GM18907 (cell line): Measurements from ENCODE around the gene NT5E.

Experiments
- ATAC-seq: cut with Tn5 transposase; IDR thresholded peaks from one replicate; pipeline ENCODE4 v1.9.1; 2021; ENCODE audit warnings: mild to moderate bottlenecking, moderate library complexity; ENCODE audit not compliant: unreplicated experiment

Gene NT5E

DNA sequence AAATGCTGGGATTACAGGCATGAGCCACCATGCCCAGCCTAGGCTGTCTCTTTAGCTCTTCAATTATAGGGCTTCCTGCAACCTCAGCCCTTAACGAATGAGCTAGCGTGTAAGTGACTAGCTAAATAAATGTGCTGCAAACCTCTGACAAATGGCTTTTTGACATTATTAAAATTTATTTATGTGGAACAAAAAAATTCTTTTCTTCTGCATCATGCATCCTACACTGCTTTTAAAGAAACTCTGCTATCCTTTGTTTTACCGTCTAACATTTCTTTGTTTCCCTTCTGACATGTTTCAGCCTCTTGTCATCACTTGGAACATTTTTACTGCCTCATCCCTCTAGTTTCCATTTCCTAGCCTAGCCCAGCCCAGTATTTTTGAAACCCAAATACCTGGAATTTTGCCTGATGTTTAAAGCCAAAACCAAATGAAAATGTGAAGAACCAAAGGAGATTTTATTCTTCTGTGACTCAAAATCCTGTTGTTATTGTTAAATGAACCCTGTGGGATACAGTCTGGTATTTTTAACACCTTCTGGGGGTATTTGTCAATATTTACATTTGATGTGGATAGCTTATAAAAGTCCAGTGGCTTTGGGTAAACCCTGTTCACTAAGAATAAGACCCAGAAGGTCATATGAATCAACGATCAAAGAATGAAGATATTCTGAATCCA lies 9.5 kb downstream of the NT5E start:
- no peak for ATAC-seq

DNA sequence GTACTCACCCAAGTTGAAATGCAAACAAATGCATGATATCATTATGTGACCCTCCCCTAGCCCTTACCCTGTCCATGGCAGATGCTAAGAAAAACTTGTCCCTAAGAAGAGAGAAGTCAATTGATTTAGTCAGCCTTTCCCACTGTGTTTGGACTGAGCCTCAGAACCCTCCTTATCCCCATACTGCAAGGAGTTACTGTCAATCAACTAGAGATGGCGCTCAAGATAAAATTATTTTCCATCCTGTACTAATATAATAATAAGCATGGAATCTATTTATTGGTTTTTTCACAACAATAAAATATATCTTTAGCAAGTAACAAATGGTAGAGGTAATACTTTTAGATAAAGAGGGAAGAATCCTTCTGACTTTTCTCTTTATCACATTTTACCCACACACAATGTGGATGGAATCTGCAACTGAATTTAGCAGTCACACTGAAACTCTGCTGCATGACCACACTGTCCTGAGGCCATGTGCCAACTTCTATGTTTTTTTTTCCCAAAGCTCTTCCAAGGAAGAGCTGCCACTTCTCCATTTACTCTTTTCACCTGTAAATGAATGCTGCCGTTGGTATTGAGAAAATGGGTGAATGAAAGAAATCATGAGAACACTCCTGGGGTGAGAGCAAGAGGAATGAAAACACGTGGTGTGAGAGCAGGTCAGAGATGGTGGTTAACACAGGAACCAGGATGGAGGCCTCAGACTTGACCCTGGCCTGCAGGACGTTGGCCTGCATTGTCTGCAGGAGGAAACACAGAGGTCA lies 10.5 kb downstream of the NT5E start:
- peak; percentile 36 for ATAC-seq

DNA sequence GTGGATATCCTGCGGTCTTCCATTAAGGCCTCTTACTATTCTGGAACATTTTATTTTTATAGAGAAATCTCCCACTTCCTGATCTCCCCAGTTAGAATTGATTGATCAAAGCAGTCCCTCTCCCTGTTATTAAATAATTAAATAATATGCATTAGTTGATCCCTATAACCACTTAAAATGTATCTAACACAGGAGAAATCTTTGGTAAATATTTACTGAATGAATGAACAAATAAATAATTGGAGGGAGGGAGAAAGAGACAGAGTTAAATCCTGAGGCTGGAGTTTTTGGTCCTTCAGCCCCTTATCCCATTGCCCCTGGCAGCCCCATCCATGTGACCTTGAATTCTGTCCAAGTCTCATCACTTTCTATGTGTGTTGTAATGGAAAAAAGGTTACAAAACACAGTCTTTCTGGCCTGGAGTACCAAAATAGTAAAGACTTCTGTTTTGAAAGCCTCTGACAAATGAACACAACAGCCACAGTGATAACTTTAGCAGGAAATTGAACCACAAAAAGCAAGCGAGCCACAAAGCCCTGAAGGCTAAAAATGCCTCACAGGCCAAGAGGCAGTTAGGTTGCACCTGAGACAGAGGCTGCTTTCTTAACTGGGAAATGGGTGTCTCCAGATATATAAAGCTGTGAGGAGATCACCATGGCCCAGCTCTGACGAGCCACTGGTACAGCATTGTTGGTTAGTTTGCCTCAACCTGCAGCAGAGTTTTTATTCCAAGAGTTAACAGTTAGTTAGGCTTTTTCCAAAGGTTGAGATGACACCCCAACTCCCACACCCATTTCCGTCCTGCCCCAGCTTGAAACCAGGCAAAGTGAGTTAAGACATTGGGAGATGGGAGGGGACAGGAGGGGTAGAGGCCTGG lies 11.3 kb downstream of the NT5E start:
- ATAC-seq: peak; percentile 75

DNA sequence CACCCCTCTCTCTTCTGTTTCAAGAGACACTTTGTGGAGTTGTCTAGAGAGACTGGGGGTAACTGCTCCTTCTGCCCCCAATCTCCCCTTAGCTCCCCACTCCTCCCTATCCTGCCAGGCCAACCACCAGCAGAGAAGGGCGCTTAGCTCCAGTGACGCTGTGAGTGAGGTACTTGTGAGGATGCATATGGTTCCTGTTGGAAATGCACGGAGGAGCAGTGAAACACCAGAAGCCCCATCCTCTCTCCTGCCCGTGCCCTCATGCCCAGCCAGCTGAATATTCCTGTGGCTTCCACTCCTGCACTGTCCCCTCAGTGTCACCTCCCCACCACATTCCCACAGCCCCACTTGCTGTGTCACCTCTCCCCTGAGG lies 11.9 kb downstream of the NT5E start:
- no peak for ATAC-seq

GRCh38 chr6:85462673-85463072 lies 12.8 kb downstream of the NT5E start:
- no peak for ATAC-seq

DNA sequence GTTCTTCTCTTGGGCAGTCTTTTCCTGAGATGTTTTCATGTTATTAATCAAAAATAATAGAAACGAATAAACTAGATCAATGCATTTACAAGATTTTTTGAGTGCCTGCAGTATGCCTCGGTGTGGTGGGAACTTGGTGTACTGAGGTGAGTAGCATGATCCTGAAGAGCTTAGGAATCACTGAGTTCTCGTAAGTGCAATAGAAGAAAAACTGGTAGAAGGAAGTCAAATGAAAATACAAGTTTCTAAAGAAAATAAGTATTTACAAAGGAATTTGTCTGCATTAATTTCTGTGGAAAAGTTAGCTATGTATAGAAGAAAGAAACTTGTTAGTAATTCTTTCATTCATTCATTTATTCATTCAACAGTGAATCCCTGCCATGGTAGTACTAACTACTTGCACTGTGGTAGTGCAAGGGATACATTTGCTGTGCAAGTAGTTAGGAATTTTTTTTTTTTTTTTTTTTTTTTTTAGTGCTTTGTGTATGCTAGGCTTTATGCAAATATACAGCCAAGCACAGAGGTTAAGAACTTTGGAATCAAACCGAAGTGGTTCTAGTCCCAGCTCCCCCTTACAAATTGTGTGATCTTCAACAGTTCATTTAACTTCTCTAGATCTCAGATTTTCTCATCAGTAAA lies 13.9 kb downstream of the NT5E start:
- no peak for ATAC-seq

GRCh38 chr6:85464260-85464644 lies 14.4 kb downstream of the NT5E start:
- no peak for ATAC-seq

- no peak for ATAC-seq
These were observed 14.9 kb downstream of the NT5E start for GRCh38 chr6:85464722-85465150.

DNA sequence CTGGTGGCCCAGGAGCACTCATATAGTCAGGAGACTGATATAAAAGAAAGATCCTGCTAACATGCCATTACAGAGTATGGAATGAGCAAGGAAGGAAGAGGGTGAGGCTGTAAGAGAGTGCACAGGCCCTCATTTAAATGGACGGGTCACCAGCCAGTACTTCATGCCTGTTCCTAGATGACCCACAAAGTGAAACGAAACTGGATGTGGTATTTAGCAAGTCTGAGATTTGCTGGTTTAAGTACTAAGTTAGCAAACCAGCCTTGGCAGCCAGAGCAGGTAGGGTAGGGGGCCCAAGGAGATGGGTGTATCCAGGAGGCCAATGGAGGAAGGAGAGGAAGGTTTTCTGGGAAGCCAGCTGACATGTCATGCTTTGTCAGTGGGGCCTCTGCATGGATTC lies 15.9 kb downstream of the NT5E start:
- ATAC-seq: peak; percentile 59

- no peak for ATAC-seq
These were observed 18.4 kb downstream of the NT5E start for GRCh38 chr6:85468326-85468725.

GRCh38 chr6:85469276-85470022 lies 19.6 kb downstream of the NT5E start:
- no peak for ATAC-seq

DNA sequence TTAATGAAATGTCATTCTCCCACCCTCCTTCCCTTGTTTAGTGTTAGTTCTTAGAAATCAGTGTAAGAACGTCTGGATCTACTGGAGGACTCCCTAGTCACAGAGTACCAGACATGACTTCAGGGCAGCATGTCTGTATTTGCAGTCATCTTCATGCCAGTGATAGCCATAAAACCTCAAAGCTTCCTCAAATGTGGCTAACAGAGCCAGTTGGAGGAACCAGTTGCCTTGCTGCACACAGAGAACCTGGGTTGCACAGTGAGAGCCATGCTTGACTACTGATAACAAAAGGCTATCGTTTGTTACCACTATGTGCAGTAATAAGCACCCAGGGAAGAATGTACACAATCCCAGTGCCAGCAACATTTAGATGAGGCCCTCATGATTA lies 20.1 kb downstream of the NT5E start:
- ATAC-seq: no peak

DNA sequence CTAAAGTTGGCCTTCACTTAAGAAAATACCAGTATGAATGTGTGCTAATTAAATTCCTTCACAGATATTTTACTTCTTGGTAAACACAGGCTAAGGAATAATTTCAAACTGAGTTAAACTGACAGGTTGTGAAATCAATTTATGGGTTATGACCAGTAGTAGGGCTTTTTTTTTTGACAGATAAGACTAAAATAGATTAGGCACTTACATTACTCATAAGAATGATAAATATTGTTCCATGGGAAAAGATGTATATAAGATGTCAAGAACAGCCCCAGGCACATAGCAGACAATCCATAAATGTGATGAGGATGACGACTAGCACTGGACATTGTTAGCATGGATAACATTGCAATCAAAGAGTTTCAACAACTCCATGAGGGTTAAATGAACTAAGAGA lies 22.9 kb downstream of the NT5E start:
- ATAC-seq: no peak

DNA sequence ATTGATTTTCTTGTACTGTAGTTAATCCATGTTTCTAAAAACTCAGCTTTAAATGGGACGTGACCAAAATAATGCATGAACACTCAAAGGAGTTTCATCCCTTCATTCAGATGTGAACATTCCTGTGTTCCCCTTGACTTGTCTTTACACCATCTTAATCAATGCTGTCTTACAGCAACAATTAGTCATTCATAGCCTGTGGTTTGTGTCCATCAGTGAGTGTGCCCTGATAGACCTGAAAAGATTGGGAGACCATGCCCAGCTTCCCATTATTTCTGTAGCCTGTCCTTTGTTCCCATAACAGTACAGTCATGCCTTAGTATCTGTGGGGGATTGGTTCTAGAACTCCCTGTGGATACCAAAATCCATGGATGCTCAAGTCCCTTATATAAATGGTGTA lies 23.9 kb downstream of the NT5E start:
- ATAC-seq: no peak

DNA sequence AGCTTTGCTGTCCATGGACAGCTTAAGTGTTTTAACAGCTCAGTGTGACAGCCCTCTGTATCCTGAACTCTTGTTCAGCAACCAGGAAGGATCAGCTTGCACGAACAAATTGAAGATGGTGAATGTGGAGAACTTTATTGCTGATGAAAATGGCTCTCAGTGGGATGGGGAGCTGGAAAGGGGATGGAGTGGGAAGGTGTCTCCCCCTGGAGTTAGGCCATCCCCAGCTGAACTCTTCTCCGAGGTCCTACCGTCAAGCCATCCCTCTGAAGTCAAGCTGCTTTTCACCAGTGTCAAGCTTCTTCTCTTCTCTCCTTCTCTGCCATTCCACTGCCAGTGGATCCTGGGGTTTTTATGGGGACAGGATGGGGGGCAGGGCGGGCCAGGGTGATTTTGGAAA lies 26.6 kb downstream of the NT5E start:
- no peak for ATAC-seq

DNA sequence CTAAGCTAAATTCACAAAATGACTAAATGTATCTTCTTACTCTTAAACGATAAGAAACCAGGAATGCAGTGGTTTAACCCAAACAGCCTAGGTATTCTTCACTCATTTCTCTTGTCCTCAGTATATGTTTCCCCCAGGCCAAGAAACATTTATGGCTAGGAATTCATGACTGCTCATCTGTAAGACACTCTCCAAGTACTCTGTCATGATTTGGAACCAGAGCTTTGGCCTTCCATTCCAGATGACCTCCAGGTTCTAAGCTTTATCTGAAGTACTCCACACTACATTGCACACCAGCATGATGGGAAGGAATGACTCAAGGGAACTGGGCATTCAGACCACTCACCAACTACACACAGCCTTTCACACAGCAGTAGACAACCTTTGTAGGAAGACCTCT lies 29.3 kb downstream of the NT5E start:
- no peak for ATAC-seq

DNA sequence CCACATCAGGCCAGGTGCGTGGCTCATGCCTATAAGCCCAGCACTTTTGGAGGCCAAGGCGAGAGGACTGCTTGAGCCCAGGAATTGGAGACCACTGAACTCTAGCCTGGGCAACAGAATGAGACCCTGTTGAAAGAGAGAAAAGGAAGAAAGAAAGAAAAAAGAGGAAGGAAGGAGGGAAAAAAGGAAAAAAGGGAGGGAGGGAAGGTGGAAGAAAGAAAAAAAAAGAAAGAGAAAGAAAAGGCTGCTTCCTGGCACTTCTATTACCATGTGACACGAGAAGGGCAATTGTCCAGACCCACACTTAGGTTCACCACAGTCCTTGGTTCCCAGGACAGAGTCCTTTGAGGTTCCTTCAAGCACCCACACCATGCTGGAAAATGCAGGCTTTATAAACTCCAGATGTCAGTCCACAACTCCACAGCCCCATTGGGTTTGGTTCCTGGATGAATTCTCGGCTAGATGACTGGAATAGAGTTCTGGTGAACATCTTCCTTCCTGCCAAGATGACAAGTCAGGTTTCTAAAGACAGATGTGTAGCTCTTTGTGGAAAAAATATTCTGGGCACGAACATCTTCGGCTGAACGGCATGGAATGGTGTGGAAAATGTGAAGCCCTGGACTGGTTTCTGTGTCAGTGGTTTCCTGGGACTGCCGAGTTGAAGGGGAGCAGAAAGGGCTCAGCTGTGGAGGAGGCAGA lies 32.5 kb downstream of the NT5E start:
- ATAC-seq: no peak

DNA sequence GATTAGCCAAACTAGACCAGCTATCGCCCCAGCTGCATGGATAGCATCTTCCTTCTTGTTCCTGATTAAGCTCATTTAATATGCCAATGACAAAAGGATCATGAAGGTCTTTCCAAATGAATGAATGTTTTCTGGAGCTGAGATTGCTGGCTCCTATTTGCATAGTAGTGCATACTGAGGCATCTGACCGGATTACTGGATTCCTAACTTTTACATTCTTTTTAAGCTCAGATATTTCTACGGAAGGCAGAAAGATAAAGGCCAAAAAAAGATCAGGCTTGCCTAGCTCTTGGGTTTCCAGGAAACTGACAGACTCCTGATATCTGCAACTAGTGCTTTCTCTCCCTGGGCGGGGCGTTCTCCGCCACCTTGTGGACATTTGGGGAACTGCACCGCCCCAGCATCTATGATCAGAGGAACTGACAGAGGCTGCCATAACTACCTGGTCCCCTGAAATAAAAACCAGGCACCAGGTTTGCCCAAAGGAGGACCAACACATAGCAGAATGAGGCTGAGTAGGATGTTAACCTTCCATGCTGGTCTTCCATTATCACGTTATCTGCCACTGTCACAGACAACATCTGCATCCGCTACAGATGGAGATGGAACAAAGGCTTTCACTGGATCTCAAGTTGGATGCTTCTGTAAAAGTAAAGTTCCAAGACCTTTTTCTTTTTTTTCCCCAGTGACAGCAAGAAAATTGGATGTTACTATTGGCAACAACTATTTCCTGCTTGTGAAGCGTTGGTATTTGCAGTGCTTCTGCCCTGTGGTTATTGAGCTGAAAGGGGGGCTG lies 33.2 kb downstream of the NT5E start:
- peak; percentile 91 for ATAC-seq

- no peak for ATAC-seq
These were observed 34.0 kb downstream of the NT5E start for GRCh38 chr6:85483846-85484245.
